K562 (cell line): Measurements from ENCODE around the gene ZBTB22. TPM values are rescaled to one million over a fixed set of nuclear protein-coding genes. Genes with fewer than 3 reads are reported as not detected.

ENCODE experiments used
- CREM ChIP-seq: IDR thresholded peaks from 2 replicates; pipeline ENCODE4 v1.6.1; 2014; ENCODE audit warnings: antibody characterized with exemption, low read depth
- DEAF1 ChIP-seq: fragments of 450-650 bp; formaldehyde crosslinking; IDR thresholded peaks from 2 replicates; pipeline ENCODE4 v1.4.0; 2020; ENCODE audit warnings: mild to moderate bottlenecking, moderate library complexity
- DMBX1 ChIP-seq: fragments of 250-450 bp; sonication (Bioruptor Pico); IDR thresholded peaks from 2 replicates; pipeline ENCODE4 v1.8.0; 2022; ENCODE audit warnings: inconsistent platforms, mild to moderate bottlenecking, moderate library complexity, borderline replicate concordance
- ETV5 ChIP-seq: sonication (generic); formaldehyde crosslinking; IDR thresholded peaks from 2 replicates; pipeline ENCODE4 v1.4.0; 2020; ENCODE audit warnings: low read depth, mild to moderate bottlenecking, missing genetic modification reagents
- EWSR1 ChIP-seq: fragments of 450-650 bp; IDR thresholded peaks from 2 replicates; pipeline ENCODE4 v1.6.1; 2018; ENCODE audit warnings: borderline replicate concordance, mild to moderate bottlenecking, low read depth, moderate library complexity; ENCODE audit not compliant: partially characterized antibody
- FOS ChIP-seq: IDR thresholded peaks from 3 replicates; pipeline ENCODE4 v1.6.1; 2011; ENCODE audit not compliant: insufficient read length; ENCODE audit errors: extremely low read depth
- GATA2 ChIP-seq: sonication (generic); formaldehyde crosslinking; IDR thresholded peaks from 2 replicates; pipeline ENCODE4 v1.4.0; 2020; ENCODE audit warnings: mild to moderate bottlenecking, missing genetic modification reagents
- GATAD2A ChIP-seq: fragments of 450-650 bp; IDR thresholded peaks from 2 replicates; pipeline ENCODE4 v1.6.1; 2017
- HLTF ChIP-seq: fragments of 450-650 bp; IDR thresholded peaks from 2 replicates; pipeline ENCODE4 v1.6.1; 2016
- KDM1A ChIP-seq, 2 experiments: fragments of 450-650 bp; IDR thresholded peaks; 2 replicates each; pipeline ENCODE4 v1.6.1; 2016; ENCODE audit warnings: mild to moderate bottlenecking in 2 of 2
- PML ChIP-seq: IDR thresholded peaks from 2 replicates; pipeline ENCODE4 v1.6.1; 2012; ENCODE audit warnings: low read length, inconsistent platforms
- SMAD4 ChIP-seq: fragments of 250-450 bp; sonication (Bioruptor Pico); conservative IDR thresholded peaks from 2 replicates; pipeline ENCODE4 v1.8.0; 2021; ENCODE audit warnings: inconsistent platforms, mild to moderate bottlenecking, moderate library complexity
- SNRNP70 ChIP-seq: fragments of 200-400 bp; formaldehyde crosslinking; optimal IDR thresholded peaks from 2 replicates; pipeline ENCODE3; 2017; ENCODE audit warnings: low read depth, low read length
- SRSF1 ChIP-seq: fragments of 200-400 bp; formaldehyde crosslinking; IDR thresholded peaks from 2 replicates; pipeline ENCODE4 v1.6.1; 2017; ENCODE audit warnings: mild to moderate bottlenecking, low read depth, low read length, moderate library complexity
- TCFL5 ChIP-seq: fragments of 250-450 bp; sonication (Bioruptor Pico); conservative IDR thresholded peaks from 2 replicates; pipeline ENCODE4 v1.6.1; 2021; ENCODE audit warnings: mild to moderate bottlenecking, moderate library complexity, matching md5 sums
- THRA ChIP-seq: fragments of 450-650 bp; IDR thresholded peaks from 2 replicates; pipeline ENCODE4 v1.6.1; 2017; ENCODE audit warnings: mild to moderate bottlenecking, moderate library complexity
- WHSC1 ChIP-seq: IDR thresholded peaks from one replicate; pipeline ENCODE4 v1.6.1; 2012; ENCODE audit warnings: low read length, control low read depth, inconsistent platforms
- ZBTB1 ChIP-seq: sonication (generic); formaldehyde crosslinking; IDR thresholded peaks from 2 replicates; pipeline ENCODE4 v1.8.1; 2023; ENCODE audit warnings: missing genetic modification reagents, low read depth, mild to moderate bottlenecking, borderline replicate concordance
- ZNF124 ChIP-seq: sonication (generic); formaldehyde crosslinking; IDR thresholded peaks from 2 replicates; pipeline ENCODE4 v1.8.1; 2022; ENCODE audit warnings: missing genetic modification reagents
- ZNF316 ChIP-seq: fragments of 450-650 bp; IDR thresholded peaks from 2 replicates; pipeline ENCODE4 v1.6.1; 2016
- ZNF449 ChIP-seq: fragments of 250-450 bp; sonication (Bioruptor Pico); IDR thresholded peaks from 2 replicates; pipeline ENCODE4 v1.8.0; 2022; ENCODE audit warnings: moderate library complexity, mild to moderate bottlenecking, inconsistent platforms
- ZNF507 ChIP-seq: conservative IDR thresholded peaks from 2 replicates; pipeline ENCODE4 v1.6.1; 2017; ENCODE audit warnings: missing genetic modification characterization, missing compliant biosample characterization
- ZNF586 ChIP-seq: fragments of 450-650 bp; formaldehyde crosslinking; conservative IDR thresholded peaks from 2 replicates; pipeline ENCODE4 v1.4.0; 2020; ENCODE audit warnings: mild to moderate bottlenecking, moderate library complexity
- polyA plus RNA-seq, 8 experiments: library from polyadenylated mRNA; depleted of rRNA in 4 of 8; stranded (reverse) in 5 of 8; unstranded in 3 of 8; fragments of >200 nt; fragmentation: Nextera tagmentation in 2 of 8; fragmentation: Illumina TruSeq in 1 of 8; extraction: Ambion mirVana in 2 of 8; extraction: Trizol in 1 of 8; gene quantifications; 2 replicates each; pipeline versions ENCODE4 v1.2.1 to v1.2.3, GENCODE V29; 2011 to 2014; ENCODE audit warnings: inconsistent platforms in 1 of 8, missing spikeins in 1 of 8
- total RNA-seq, 7 experiments: library from RNA; depleted of rRNA in 6 of 7; stranded (reverse); fragments of >200 nt in 6 of 7; fragmentation: Illumina TruSeq in 2 of 7; extraction: Trizol in 2 of 7; gene quantifications; 2 replicates each; pipeline versions ENCODE4 v1.2.1 to v1.2.3, GENCODE V29; 2011 to 2021; ENCODE audit warnings: low replicate concordance in 1 of 7
- TF ChIP-seq, protein P1 (sequence below): fragments of 450-650 bp; IDR thresholded peaks from 2 replicates; pipeline ENCODE4 v1.6.1; 2018; ENCODE audit warnings: mild to moderate bottlenecking, low read depth; ENCODE audit not compliant: partially characterized antibody

ZBTB22 gene
- total and polyA plus RNA-seq, 9 of the 15 experiments (the other 6 are each of a cell fraction or from before 2014, with no cell fraction given) = 0.21 to 11.9 (median 7.1) TPM

- TF ChIP-seq THRA = no peak
- 0 out of 2 replicates have a peak, but pooled peaks have one; percentile 41 for TF ChIP-seq DMBX1 (CRISPR knock-in tag)
- TF ChIP-seq ETV5 (CRISPR knock-in tag) = peak; percentile 61; the same call in 1 of the 2 replicates
- TF ChIP-seq EWSR1 = no peak
- peak; percentile 66 for TF ChIP-seq CREM
- no peak for TF ChIP-seq ZNF586 (CRISPR knock-in tag)
- no peak for TF ChIP-seq SRSF1
- peak; percentile 58 for TF ChIP-seq DEAF1
- peak; percentile 61; the same call in 1 of the 2 replicates for TF ChIP-seq SMAD4 (CRISPR knock-in tag)
- TF ChIP-seq, protein P1, sequence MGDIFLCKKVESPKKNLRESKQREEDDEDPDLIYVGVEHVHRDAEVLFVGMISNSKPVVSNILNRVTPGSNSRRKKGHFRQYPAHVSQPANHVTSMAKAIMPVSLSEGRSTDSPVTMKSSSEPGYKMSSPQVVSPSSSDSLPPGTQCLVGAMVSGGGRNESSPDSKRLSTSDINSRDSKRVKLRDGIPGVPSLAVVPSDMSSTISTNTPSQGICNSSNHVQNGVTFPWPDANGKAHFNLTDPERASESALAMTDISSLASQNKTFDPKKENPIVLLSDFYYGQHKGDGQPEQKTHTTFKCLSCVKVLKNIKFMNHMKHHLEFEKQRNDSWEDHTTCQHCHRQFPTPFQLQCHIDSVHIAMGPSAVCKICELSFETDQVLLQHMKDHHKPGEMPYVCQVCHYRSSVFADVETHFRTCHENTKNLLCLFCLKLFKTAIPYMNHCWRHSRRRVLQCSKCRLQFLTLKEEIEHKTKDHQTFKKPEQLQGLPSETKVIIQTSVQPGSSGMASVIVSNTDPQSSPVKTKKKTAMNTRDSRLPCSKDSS = no peak
- no peak for TF ChIP-seq GATA2 (CRISPR knock-in tag)
- no peak for TF ChIP-seq FOS
- TF ChIP-seq ZNF507 (tag) = no peak
- TF ChIP-seq PML = peak; percentile 38; the same call in 1 of the 2 replicates
- no peak for TF ChIP-seq TCFL5 (CRISPR knock-in tag)
- no peak for TF ChIP-seq ZNF124 (CRISPR knock-in tag)
- no peak for TF ChIP-seq WHSC1
- no peak for TF ChIP-seq SNRNP70
- peak; percentile 68 for TF ChIP-seq GATAD2A
- TF ChIP-seq ZBTB1 = no peak; the same call in 1 of the 2 replicates
- no peak for TF ChIP-seq HLTF
- TF ChIP-seq KDM1A (IDR thresholded peaks at IDR 0.05) = peak; percentile 74 to 77
- TF ChIP-seq ZNF449 (CRISPR knock-in tag) = no peak
- no peak for TF ChIP-seq ZNF316
These were observed 27.5 kb upstream of the ZBTB22 start (continued) for GRCh38 chr6:33344701-33345697.
